Ovary (tissue), 9 donors: ENCODE results near the gene WASHC2A. TPM values are rescaled to one million over a fixed set of nuclear protein-coding genes. Genes with fewer than 3 reads are reported as not detected.
"Not testable (repeated sequence)": the region's sequence is repeated elsewhere in the genome, so short reads cannot be mapped to it uniquely, and the experiment has no call there.

Experiments
- DNase-seq, 5 donors: peaks; one replicate each; pipeline ENCODE4 v3.0.0-alpha.2; 2019 to 2020
- H3K27ac ChIP-seq, 2 donors: fragments of 200-600 bp; one replicate each; pipeline versions ENCODE4 v1.5.1 to v1.8.0; 2019 to 2022
- H3K27me3 ChIP-seq: fragments of 200-600 bp; one replicate; pipeline ENCODE4 v1.8.0; 2022
- H3K36me3 ChIP-seq: fragments of 200-600 bp; sonication (generic); one replicate; pipeline ENCODE4 v1.5.1; 2019
- H3K4me1 ChIP-seq: one replicate; pipeline ENCODE4 v1.8.1; 2013; ENCODE audit warnings: mild to moderate bottlenecking, moderate library complexity; ENCODE audit not compliant: insufficient read depth
- H3K4me3 ChIP-seq: fragments of 200-600 bp; sonication (generic); one replicate; pipeline ENCODE4 v1.5.1; 2017
- H3K9me3 ChIP-seq, 2 donors: fragments of 200-600 bp in 1 of 2; sonication (generic) in 1 of 2; one replicate each; pipeline versions ENCODE4 v1.5.1 to v1.8.1; 2013 to 2019; ENCODE audit warnings: mild to moderate bottlenecking in 1 of 2, moderate library complexity in 1 of 2
- WGBS, 3 donors: extraction: QIAGEN DNeasy Blood & Tissue Kit in 1 of 3; methylation state at CpG; one replicate each; pipeline versions ENCODE4 v1.1.5 to v1.1.7; 2013 to 2017; 5-methylcytosine and 5-hydroxymethylcytosine counted together
- intact Hi-C, 4 donors: fragments of 100-400 bp; cut with DNase I; formaldehyde crosslinking; loops; one replicate each; pipeline versions ENCODE4 v1.11.0 to v1.15.1; 2022 to 2023
- polyA plus RNA-seq, 2 donors: library from polyadenylated mRNA; stranded (reverse); fragments of 200-250 nt in 1 of 2; fragments of 350-450 nt in 1 of 2; fragmentation: Illumina TruSeq in 1 of 2; extraction: RNeasy Lipid Tissue Mini Kit (QIAGEN cat#74804) in 1 of 2; gene quantifications; one replicate each; pipeline ENCODE4 v1.2.3, GENCODE V29; 2013 to 2014
- total RNA-seq, 7 donors: library from RNA; depleted of rRNA in 2 of 7; stranded (reverse); fragments of >200 nt in 2 of 7; fragmentation: NEBNext Ultra II Directional in 3 of 7; extraction: Animal tissue kit (Norgen Biotek cat#: 25700) in 3 of 7; gene quantifications; one replicate each; pipeline versions ENCODE4 v1.1.0 to v1.2.4, GENCODE V29; 2016 to 2023
- donor health status: DM: no; HTN: no; CAD: no; lungs with moderate emphysema.
- donor health status: DM: no; HTN: no; CAD: no.
- donor health status: Bipolar disorder and iron deficiency.
- donor health status: DM: yes; HTN: yes; CAD: no.
- donor health status: DM: no; HTN: no; CAD: no.
- donor health status: DM: yes; HTN: yes; CAD: no.

Gene WASHC2A
- total and polyA plus RNA-seq, 9 donors: 23.2 to 56.1 (median 37.0) TPM

- DNase-seq, H3K27me3 ChIP-seq, H3K4me3 ChIP-seq, H3K27ac ChIP-seq, H3K36me3 ChIP-seq, H3K9me3 ChIP-seq, intact Hi-C loops, H3K4me1 ChIP-seq: not testable (repeated sequence)
- 15 to 32% (median 30%) methylated on average over 2 of the region's 2 CpGs for WGBS, 3 donors
Observed at GRCh38 chr10:50165038-50165437, 97.3 kb downstream of the WASHC2A start.

GRCh38 chr10:50167833-50168232 lies 100.1 kb downstream of the WASHC2A start:
- intact Hi-C loops, H3K4me3 ChIP-seq, H3K4me1 ChIP-seq, DNase-seq, H3K27me3 ChIP-seq, H3K36me3 ChIP-seq, H3K27ac ChIP-seq, H3K9me3 ChIP-seq: not testable (repeated sequence)
- 92 to 94% (median 93%) methylated on average over 3 of the region's 3 CpGs for WGBS, 3 donors

GRCh38 chr10:50169506-50169905 lies 101.8 kb downstream of the WASHC2A start:
- H3K4me1 ChIP-seq, H3K4me3 ChIP-seq, H3K36me3 ChIP-seq, intact Hi-C loops, H3K27me3 ChIP-seq, DNase-seq, H3K27ac ChIP-seq, H3K9me3 ChIP-seq: not testable (repeated sequence)
- 69 to 84% (median 79%) methylated on average over 1 of the region's 1 CpG for WGBS, 3 donors

- H3K4me1 ChIP-seq, H3K9me3 ChIP-seq, DNase-seq, H3K4me3 ChIP-seq, intact Hi-C loops, H3K27me3 ChIP-seq, H3K36me3 ChIP-seq, H3K27ac ChIP-seq: not testable (repeated sequence)
- WGBS, 3 donors: 49 to 60% (median 50%) methylated on average over 3 of the region's 3 CpGs
Observed at GRCh38 chr10:50174788-50175525, 107.2 kb downstream of the WASHC2A start.

Other genes with a start within 250 kb of the WASHC2A start
- gene PARG, start 125.9 kb upstream of the WASHC2A start, total RNA-seq: 10 to 100 TPM; 17.6 to 33.3 (median 28.6) TPM
- gene PARG, start 125.9 kb upstream of the WASHC2A start, polyA plus RNA-seq: 10 to 100 TPM in 1 of 2 donors, 1 to 10 TPM in 1; 8.1 to 10.5 TPM
- gene TIMM23B, start 125.9 kb upstream of the WASHC2A start, total RNA-seq: 10 to 100 TPM; 14.1 to 26.8 (median 15.2) TPM
- gene TIMM23B, start 125.9 kb upstream of the WASHC2A start, polyA plus RNA-seq: 10 to 100 TPM in 1 of 2 donors, 1 to 10 TPM in 1; 8.7 to 11.7 TPM
- gene AGAP6, start 79.5 kb upstream of the WASHC2A start, total RNA-seq: 10 to 100 TPM in 5 of 7 donors, 1 to 10 TPM in 2; 9.1 to 20.9 (median 10.2) TPM
- 1 to 10 TPM; 7.3 to 9.3 TPM for gene AGAP6, start 79.5 kb upstream of the WASHC2A start, polyA plus RNA-seq
- 1 to 10 TPM in 5 of 7 donors, under 1 TPM in 2; 0.48 to 4.1 (median 1.6) TPM for gene ASAH2, start 183.6 kb downstream of the WASHC2A start, total RNA-seq
- 1 to 10 TPM; 1.1 to 1.3 TPM for gene ASAH2, start 183.6 kb downstream of the WASHC2A start, polyA plus RNA-seq